DOHH2 (cell line): Measurements from ENCODE around the gene MCAT.

ENCODE experiments used
- H3F3A ChIP-seq: fragments of 200-600 bp; sonication (generic), shearing (Covaris generic); 2 replicates; pipeline ENCODE4 v1.6.0; 2016; ENCODE audit warnings: antibody characterized with exemption, mild to moderate bottlenecking; ENCODE audit not compliant: control insufficient read depth, insufficient read depth
- H3K27ac ChIP-seq: fragments of 200-600 bp; sonication (generic); 2 replicates; pipeline ENCODE4 v1.5.1; 2014; ENCODE audit warnings: low read depth, mild to moderate bottlenecking, low read length, moderate library complexity
- H3K27me3 ChIP-seq: fragments of 200-600 bp; sonication (generic); 2 replicates; pipeline ENCODE4 v1.6.1; 2014; ENCODE audit warnings: mild to moderate bottlenecking, low read length, mixed read lengths; ENCODE audit not compliant: control insufficient read depth
- H3K36me3 ChIP-seq: fragments of 200-600 bp; sonication (generic); 2 replicates; pipeline ENCODE4 v1.6.1; 2014; ENCODE audit warnings: mild to moderate bottlenecking, low read length, moderate library complexity, mixed read lengths; ENCODE audit not compliant: control insufficient read depth
- H3K4me1 ChIP-seq: fragments of 200-600 bp; sonication (generic); 2 replicates; pipeline ENCODE4 v1.6.1; 2014; ENCODE audit warnings: mild to moderate bottlenecking, low read length, mixed read lengths; ENCODE audit not compliant: control insufficient read depth
- H3K4me2 ChIP-seq: fragments of 200-600 bp; sonication (generic); 2 replicates; pipeline ENCODE4 v1.6.0; 2014; ENCODE audit warnings: mild to moderate bottlenecking, low read length, moderate library complexity
- H3K4me3 ChIP-seq: fragments of 200-600 bp; sonication (generic); 2 replicates; pipeline ENCODE4 v1.5.1; 2014; ENCODE audit warnings: mild to moderate bottlenecking, low read length, mixed read lengths
- H3K79me2 ChIP-seq: fragments of 200-600 bp; sonication (generic); 2 replicates; pipeline ENCODE4 v1.6.1; 2014; ENCODE audit warnings: mild to moderate bottlenecking, low read length, mixed read lengths; ENCODE audit not compliant: control insufficient read depth
- H3K9me2 ChIP-seq: fragments of 200-600 bp; sonication (generic); replicated peaks from 2 replicates; pipeline ENCODE4 v1.6.1; 2014; ENCODE audit warnings: mild to moderate bottlenecking, low read length, mixed read lengths; ENCODE audit not compliant: control insufficient read depth
- H3K9me3 ChIP-seq: fragments of 200-600 bp; sonication (generic); 2 replicates; pipeline ENCODE4 v1.6.1; 2014; ENCODE audit warnings: antibody characterized with exemption, low read length, mixed read lengths; ENCODE audit not compliant: control insufficient read depth, insufficient read depth
- H4K20me1 ChIP-seq: fragments of 200-600 bp; sonication (generic); 2 replicates; pipeline ENCODE4 v1.6.0; 2014; ENCODE audit warnings: low read depth, mild to moderate bottlenecking, antibody characterized with exemption, low read length, moderate library complexity; ENCODE audit not compliant: control insufficient read depth, insufficient read depth
- CTCF ChIP-seq: fragments of 200-600 bp; sonication (generic); IDR thresholded peaks from one replicate; pipeline ENCODE4 v1.5.1; 2014; ENCODE audit warnings: antibody characterized with exemption, mild to moderate bottlenecking, low read depth, low read length; ENCODE audit not compliant: poor library complexity, severe bottlenecking
- EZH2phosphoT487 ChIP-seq: fragments of 200-600 bp; sonication (generic); IDR thresholded peaks from 2 replicates; pipeline ENCODE4 v1.6.1; 2017; ENCODE audit warnings: borderline replicate concordance, mild to moderate bottlenecking, antibody characterized with exemption, low read length, moderate library complexity, mixed read lengths

The MCAT gene

DNA sequence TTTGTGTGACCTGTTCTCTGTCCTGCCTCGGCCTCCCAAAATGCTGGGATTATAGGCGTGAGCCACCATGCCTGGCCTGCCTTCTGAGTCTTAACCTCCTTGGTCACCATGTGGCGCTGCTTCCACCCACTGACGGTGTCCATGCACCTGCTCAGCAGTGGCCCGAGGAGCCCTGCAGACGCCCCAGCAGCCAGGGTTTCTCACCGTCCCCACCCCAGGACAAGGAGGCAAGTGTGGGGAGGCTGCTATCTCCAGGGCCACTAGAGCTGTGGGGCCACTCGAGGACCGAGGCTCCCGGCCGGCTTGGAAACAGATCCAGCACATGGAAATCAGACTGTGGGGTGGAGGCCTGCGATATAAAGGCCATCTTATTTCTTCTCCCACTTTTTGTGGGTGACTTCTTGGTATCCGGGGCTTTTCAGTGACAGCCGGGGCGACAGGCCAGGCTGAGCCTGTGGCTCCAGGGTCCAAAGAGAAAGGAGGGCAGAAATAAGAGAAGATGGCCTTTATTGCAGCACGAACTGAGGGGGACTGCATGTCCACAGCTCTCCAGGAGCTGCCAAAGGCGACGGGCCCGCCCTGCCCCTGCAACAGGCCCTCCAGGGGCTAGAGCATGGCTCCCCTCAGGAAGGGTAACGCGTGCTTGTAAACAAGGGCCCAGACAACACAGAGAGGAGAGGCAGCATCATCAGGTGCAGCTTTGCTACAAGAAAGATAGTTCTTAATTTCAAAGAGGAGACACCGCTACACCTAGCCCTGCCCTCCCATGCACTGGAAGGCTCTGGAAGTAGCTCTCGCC is 23.1 kb upstream of the MCAT start:
- Histone ChIP-seq H3K4me3 (no peak overlapping the region), H3K36me3 (peaks cover 26% of the 10 kb centered on the region)

GRCh38 chr22:43164636-43165035 is 21.4 kb upstream of the MCAT start:
- no peak overlapping the region for H3K4me2 ChIP-seq
- no peaks in the 10 kb centered on the region for H3K79me2 ChIP-seq
- H3K9me3 ChIP-seq: no peaks in the 10 kb centered on the region
- H3K27ac ChIP-seq: no peak overlapping the region
- no peaks in the 10 kb centered on the region for H3K9me2 ChIP-seq
- no peak overlapping the region for H3K4me3 ChIP-seq
- no peak for TF ChIP-seq CTCF
- no peak for TF ChIP-seq EZH2phosphoT487
- H3F3A ChIP-seq: no peaks in the 10 kb centered on the region
- peaks cover 17% of the 10 kb centered on the region for H3K27me3 ChIP-seq
- H4K20me1 ChIP-seq: no peaks in the 10 kb centered on the region
- peaks cover 10% of the 10 kb centered on the region for H3K4me1 ChIP-seq
- H3K36me3 ChIP-seq: peaks cover 13% of the 10 kb centered on the region

More for the DNA sequence above, 23.1 kb upstream of the MCAT start:
- Histone ChIP-seq H3K79me2 (no peaks in the 10 kb centered on the region), H3F3A (no peaks in the 10 kb centered on the region), H3K9me2 (no peaks in the 10 kb centered on the region), H4K20me1 (no peaks in the 10 kb centered on the region), H3K4me1 (peaks cover 10% of the 10 kb centered on the region), H3K4me2 (no peak overlapping the region), H3K27me3 (peaks cover 17% of the 10 kb centered on the region), H3K27ac (no peak overlapping the region), H3K9me3 (no peaks in the 10 kb centered on the region)
- no peak for TF ChIP-seq EZH2phosphoT487
- TF ChIP-seq CTCF: no peak

DNA sequence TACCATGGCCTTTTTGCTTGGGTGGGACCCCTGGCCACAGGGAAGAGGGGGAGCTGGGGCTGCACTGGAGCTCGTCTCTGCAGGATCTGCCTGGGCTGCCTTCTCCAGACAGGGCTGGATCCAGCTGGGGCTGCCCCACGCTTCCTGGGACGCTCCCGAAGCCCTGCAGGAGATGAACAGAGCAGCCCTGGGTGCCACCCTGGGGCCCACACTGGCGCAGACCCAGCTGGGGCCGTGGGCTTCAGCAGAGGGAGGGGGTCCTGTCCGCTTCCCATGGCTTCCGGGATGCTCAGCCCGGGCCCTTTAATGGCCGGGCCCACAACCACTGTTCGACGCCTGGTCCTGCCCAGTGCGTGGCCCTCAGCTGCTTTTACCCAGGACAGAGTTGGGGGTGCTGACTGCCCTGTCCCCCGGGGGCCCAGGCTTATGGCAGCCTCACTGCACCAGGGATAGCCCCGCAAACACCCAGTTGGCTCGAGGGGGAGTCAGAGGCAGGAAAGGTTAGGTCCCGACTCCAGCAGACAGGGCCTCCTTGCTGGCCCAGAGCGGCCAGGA is 20.1 kb upstream of the MCAT start:
- Histone ChIP-seq H3K4me3 (no peak overlapping the region), H4K20me1 (no peaks in the 10 kb centered on the region), H3K27ac (no peak overlapping the region), H3K27me3 (peaks cover 17% of the 10 kb centered on the region), H3K36me3 (peaks cover 8% of the 10 kb centered on the region), H3K4me2 (peak overlapping the region; percentile 37), H3K9me2 (no peaks in the 10 kb centered on the region), H3K9me3 (no peaks in the 10 kb centered on the region), H3K4me1 (peaks cover 10% of the 10 kb centered on the region), H3K79me2 (no peaks in the 10 kb centered on the region), H3F3A (no peaks in the 10 kb centered on the region)
- no peak for TF ChIP-seq EZH2phosphoT487
- no peak for TF ChIP-seq CTCF
